MM.1S (cell line): ENCODE measurements around the gene EIF2AK3.

Experiments
- EZH2 ChIP-seq: fragments of 300-600 bp; sonication (generic); optimal IDR thresholded peaks from 2 replicates; pipeline ENCODE3; 2017; ENCODE audit warnings: low read depth, mild to moderate bottlenecking, antibody characterized with exemption, low read length, mixed read lengths
- TF ChIP-seq, protein P1 (sequence below): fragments of 300-600 bp; sonication (generic); IDR thresholded peaks from 2 replicates; pipeline ENCODE4 v1.5.1; 2016; ENCODE audit warnings: antibody characterized with exemption, low read length, mixed read lengths

DNA sequence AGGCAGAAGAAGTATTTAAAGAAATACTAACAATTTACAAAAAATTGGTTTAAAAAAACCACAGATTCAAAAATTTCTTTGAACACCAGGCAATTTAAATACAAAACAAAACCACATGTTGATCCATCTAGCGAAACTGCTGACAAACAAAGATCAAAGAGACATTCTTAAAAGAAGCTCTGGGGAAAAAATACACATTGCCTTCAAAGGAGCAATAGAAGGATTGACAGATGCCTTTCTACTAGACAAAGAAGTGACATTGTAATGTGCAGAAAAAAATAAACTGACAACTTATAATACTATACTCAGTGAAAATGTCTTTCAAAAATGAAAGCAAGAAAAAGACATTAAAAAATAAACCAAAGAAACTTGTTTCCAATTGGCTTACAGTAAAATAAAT, 12.6 kb upstream of the EIF2AK3 start:
- TF ChIP-seq, protein P1, sequence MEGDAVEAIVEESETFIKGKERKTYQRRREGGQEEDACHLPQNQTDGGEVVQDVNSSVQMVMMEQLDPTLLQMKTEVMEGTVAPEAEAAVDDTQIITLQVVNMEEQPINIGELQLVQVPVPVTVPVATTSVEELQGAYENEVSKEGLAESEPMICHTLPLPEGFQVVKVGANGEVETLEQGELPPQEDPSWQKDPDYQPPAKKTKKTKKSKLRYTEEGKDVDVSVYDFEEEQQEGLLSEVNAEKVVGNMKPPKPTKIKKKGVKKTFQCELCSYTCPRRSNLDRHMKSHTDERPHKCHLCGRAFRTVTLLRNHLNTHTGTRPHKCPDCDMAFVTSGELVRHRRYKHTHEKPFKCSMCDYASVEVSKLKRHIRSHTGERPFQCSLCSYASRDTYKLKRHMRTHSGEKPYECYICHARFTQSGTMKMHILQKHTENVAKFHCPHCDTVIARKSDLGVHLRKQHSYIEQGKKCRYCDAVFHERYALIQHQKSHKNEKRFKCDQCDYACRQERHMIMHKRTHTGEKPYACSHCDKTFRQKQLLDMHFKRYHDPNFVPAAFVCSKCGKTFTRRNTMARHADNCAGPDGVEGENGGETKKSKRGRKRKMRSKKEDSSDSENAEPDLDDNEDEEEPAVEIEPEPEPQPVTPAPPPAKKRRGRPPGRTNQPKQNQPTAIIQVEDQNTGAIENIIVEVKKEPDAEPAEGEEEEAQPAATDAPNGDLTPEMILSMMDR: no peak
- TF ChIP-seq EZH2: no peak
